Stimulated activated naive CD4-positive, alpha-beta T cell (primary cell): ENCODE results near the gene POLD3.

Experiments used
- DNase-seq, 6 experiments: peaks; one replicate each; lab custom pipeline; 2025; lab: John Stamatoyannopoulos, UW

The POLD3 gene

GRCh38 chr11:74592441-74593362 lies at the start of gene POLD3:
POLD3 (plus strand) TSS chr11:74592582; CDS start chr11:74592659, 77 bp downstream.
- peak; percentile 90 to 96 (median 93) for DNase-seq

- DNase-seq = no peak
Observed at GRCh38 chr11:74543991-74544390, 48.4 kb upstream of the POLD3 start.

GRCh38 chr11:74546752-74547151 lies 45.6 kb upstream of the POLD3 start:
- no peak for DNase-seq

DNA sequence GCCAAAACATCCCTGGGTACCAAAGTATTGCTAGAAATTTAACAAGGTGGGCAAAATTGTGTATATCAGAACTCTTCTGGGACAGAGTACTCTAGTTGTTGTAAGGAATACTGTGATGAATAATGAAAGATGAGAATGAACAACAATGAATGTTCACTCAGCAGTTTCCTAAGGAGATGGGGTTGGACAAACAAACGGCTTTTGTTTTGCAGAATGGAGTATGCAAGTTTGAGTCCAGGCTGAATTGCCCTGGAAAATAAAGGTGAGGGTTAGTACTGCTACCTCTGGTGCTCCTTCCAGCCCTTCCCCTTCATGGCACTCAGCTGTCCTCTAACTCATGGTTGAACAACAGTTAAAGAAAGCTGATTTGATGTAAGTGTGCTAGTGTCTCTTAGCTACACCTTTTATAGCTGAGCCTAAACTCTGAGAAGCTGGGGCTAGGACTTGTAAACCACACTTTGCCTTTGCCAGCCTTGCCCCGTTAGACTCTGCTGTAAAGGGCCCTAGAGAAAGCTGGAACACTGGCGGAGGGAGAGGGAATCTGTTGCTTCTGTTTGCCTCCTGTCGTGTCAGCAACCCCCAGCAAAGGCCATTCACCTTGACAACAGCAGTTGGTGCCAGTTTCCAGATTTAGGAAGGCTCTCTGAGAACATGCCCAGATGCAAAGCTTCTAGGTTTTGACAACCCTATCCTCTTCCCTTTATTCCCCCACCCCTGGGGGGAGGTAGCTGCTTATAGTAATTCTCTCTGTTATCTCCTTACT lies 41.2 kb upstream of the POLD3 start:
- DNase-seq = no peak

- no peak for DNase-seq
Observed at GRCh38 chr11:74551754-74552145, 40.6 kb upstream of the POLD3 start.

DNA sequence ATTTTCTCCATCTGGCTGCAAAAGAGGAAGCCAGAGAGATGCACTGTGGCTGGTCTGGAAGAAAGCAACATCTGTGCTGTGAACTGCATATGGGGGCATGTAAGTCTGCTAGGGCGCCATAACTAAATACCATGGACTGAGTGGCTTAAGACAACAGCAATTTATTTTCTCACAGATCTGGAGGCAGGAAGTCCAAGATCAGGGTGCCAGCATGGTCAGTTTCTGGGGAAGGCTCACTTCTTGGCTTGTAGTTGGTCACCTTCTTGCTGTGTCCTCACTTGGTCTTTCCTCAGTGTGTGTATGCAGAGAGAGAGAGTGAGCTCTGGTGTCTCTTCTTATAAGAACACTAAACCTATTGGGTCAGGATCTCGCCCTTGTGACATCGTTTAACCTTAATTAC lies 34.9 kb upstream of the POLD3 start:
- DNase-seq = no peak

DNA sequence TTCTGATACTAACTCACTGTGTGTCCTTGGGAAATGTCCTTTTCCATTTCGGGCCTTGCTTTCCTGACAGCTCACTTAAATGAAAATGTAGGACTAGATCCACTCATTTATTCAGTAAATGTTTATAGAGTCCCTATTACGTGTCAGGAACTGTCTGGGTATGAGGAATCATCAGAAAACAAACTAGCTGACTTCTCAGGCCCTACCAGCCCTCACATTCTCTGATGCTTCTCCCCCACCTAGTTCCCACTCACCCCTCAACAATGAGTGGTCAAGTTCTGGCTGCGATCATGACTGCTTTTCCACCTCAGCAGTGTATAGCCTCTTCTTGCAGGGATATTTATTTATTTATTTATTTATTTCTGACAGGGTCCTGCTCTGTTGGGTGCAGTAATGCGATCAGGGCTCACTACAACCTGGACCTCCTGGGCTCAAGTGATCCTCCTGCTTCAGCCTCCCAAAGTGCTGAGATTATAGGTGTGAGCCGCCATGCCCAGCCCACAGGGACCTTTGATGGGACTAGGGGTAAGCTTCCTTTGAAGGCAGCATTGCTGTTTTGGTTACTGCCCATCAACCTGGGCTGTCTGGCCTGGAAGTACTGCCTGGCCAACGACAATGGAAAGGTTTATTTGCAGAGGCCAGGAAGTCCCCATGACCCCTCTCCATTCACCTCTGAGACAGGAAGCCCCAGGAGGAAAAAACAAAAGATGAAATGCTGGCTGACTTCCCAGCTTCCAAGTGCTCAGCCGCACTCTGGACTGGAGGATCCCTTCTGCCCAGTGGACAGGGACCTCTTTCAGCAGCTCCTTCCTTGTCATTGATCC lies 33.1 kb upstream of the POLD3 start:
- DNase-seq = no peak

DNA sequence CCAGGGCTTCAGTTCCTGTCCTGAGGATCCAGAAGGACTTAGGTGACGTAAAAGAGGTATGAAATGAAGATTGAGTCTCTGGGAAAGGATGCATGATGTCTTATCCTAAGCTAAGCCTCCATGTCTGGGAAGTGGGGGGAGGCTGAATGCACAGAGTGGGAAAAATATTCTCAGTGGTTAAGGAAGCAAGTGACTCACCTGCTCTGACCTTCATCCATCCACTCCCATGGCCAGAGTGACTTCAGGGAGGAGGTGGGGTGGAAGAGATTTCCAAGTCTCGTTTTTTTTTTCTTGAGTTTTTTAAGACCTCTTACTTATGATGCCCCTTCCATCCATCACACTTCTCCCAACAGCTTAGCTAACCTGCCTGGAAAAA lies 32.5 kb upstream of the POLD3 start:
- DNase-seq = no peak

DNA sequence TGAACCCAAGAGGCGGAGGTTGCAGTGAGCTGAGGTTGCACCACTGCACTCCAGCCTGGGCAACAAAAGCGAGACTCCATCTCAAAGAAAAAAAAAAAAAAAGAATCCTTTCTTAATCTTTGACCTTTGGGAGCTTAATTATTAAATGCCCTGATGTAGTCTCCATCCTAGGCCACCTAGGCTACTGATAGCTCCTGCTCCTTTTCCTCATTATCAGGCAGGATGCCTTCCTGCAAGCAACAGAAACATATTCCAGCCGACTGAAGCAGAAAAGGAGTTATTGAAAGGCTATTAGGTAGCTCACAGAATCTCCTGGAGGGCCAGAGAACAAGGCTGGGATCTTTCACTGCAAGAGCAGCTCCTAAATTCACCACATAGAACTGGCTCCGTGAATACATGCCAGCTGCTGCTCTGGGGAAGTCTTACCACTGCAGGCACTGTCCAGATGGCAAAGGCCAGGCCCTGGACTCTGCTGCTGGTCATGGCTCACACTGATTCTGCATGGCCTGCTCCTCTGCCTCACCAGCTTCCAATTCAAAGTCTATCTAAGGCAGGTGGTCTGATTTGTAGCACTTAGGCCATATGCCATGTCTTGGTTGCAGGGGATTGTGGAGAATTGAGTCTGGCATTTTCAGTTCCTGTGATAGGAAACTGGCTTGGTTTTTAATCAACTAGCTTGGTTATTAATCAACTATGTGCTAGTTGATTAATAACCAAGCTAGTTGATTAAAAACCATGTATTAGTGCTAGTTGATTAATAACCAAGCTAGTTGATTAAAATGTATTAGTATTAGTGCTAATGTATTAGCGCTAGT lies 26.0 kb upstream of the POLD3 start:
- no peak for DNase-seq

GRCh38 chr11:74568028-74568427 lies 24.4 kb upstream of the POLD3 start:
- DNase-seq = no peak

- peak in 1 of 6 experiments; percentile 17 for DNase-seq
Observed at GRCh38 chr11:74570266-74571061, 21.9 kb upstream of the POLD3 start.

GRCh38 chr11:74571062-74571399 lies 21.4 kb upstream of the POLD3 start:
- DNase-seq = no peak

DNA sequence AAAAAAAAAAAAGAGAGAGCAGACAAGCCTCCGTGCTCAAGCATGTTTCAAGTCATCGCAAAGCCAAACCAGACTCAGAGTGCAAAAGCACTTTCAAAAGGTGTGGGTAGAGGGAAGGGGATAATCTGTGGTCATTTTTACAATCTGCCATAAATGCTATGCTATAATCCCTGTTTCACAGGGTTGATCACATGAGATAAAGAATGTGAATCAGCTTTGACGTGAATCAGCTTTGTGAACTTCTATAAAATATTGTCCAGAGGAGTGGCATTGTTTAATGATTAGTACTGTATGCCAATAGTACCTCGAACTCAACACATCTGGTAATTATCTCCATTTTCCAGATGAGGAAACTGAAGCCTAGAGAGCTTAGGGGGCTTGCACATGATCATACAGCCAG lies 20.0 kb upstream of the POLD3 start:
- no peak for DNase-seq

DNA sequence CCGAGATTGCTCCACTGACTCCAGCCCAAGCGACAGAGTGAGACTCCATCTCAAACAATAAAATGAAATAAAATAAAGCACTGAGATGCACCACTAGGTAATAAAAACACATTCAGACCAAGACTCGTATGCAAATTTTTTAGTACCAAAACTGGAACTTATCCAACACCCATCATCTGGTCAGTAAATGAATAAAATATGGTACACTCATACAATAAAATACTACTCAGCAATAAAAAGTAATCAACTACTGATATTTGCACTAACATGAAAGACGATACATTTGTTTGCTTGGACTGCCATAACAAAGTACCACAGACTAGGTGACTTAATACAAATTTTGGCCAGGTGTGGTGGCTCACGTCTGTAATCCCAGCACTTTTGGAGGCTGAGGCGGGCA lies 17.8 kb upstream of the POLD3 start:
- DNase-seq = no peak

DNA sequence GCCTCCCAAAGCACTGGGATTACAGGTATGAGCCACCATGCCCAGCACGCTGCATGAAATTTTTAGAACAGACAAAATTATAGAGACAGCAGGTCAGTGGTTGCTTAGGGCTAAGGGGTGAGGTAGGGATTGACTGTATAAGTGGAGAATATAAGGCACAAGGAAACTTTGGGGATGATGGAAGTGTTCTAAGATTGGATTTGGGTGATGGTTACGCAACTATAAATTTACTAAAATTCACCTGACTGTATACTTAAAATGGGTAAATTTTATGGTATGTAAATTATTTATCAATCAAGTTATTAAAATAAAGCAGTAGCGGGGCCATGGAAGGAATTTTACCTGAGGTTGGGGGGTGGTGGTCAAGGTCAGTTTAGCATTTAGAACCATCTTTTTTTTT lies 16.4 kb upstream of the POLD3 start:
- DNase-seq = no peak

GRCh38 chr11:74577181-74577580 lies 15.2 kb upstream of the POLD3 start:
- no peak for DNase-seq

GRCh38 chr11:74577624-74578396 lies 14.6 kb upstream of the POLD3 start:
- no peak for DNase-seq

- no peak for DNase-seq
Observed at GRCh38 chr11:74579577-74580270, 12.7 kb upstream of the POLD3 start.

- DNase-seq = no peak
Observed at GRCh38 chr11:74581954-74582547, 10.3 kb upstream of the POLD3 start.
